PC-3 (cell line): ENCODE data around the gene KIAA1217.

ENCODE experiments used
- CTCF ChIP-seq: fragments of 300-600 bp; sonication (generic); conservative IDR thresholded peaks from 2 replicates; pipeline ENCODE4 v1.5.1; 2017; ENCODE audit warnings: antibody characterized with exemption, low read depth, mild to moderate bottlenecking, low read length
- EZH2 ChIP-seq: fragments of 300-600 bp; sonication (generic); IDR thresholded peaks from one replicate; pipeline ENCODE4 v1.6.1; 2017; ENCODE audit warnings: antibody characterized with exemption, mild to moderate bottlenecking, low read length; ENCODE audit not compliant: unreplicated experiment
- EZH2phosphoT487 ChIP-seq: fragments of 300-600 bp; sonication (generic); IDR thresholded peaks from 2 replicates; pipeline ENCODE4 v1.6.1; 2018; ENCODE audit warnings: mild to moderate bottlenecking, antibody characterized with exemption, low read length, borderline replicate concordance

GRCh38 chr10:24209432-24209771, 464 bp downstream of the KIAA1217 start:
- TF ChIP-seq CTCF = no peak
- no peak for TF ChIP-seq EZH2phosphoT487
- TF ChIP-seq EZH2 = no peak
